Stimulated activated naive CD4-positive, alpha-beta T cell (primary cell): ENCODE measurements around the gene LRIT3.

Experiments
- DNase-seq, 6 experiments: peaks; one replicate each; lab custom pipeline; 2025; lab: John Stamatoyannopoulos, UW

Gene LRIT3

GRCh38 chr4:109847896-109848442, at the start of gene LRIT3:
LRIT3 (plus strand) TSS chr4:109848107; CDS start chr4:109848202, 95 bp downstream.
- DNase-seq, result no peak

GRCh38 chr4:109798866-109799265, 49.0 kb upstream of the LRIT3 start:
- DNase-seq, result no peak

GRCh38 chr4:109801099-109801789, 46.7 kb upstream of the LRIT3 start:
- DNase-seq, result no peak

GRCh38 chr4:109801895-109802319, 46.0 kb upstream of the LRIT3 start, which contains the start of gene CFI:
CFI (minus strand) TSS chr4:109801999; CDS start chr4:109801971, 28 bp downstream.
- no peak for DNase-seq

DNA sequence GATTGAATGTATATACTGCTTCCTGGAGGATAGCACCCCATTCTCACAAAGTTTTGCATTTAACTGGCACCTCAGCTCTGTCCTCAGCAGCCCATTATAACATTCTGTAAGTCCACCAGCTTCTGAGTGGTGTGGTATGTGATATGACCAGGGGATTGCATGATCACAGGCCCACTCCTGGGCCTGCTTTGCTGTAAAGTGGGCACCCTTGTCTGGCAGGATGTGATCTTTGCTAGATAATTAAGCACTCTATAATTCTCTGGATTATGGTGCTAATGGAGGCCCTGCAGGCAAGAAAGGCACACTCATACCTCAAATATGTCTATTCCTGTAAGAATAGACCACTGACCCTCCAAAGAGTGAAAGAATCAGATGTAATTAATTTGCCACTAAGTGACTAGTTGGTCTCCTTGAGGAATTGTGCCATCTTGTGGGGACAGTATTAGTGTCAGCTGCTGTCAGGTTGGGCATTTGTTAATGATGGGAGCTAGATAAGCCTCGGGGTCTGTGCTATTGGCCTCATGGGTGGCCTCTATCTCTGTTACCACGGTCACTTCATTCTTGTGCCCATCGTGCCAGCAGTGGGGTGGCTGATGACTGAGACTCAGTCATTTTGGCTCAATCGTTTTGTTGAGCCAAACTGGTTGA, 43.9 kb upstream of the LRIT3 start:
- peak in 2 of 6 experiments; percentile 1 for DNase-seq

DNA sequence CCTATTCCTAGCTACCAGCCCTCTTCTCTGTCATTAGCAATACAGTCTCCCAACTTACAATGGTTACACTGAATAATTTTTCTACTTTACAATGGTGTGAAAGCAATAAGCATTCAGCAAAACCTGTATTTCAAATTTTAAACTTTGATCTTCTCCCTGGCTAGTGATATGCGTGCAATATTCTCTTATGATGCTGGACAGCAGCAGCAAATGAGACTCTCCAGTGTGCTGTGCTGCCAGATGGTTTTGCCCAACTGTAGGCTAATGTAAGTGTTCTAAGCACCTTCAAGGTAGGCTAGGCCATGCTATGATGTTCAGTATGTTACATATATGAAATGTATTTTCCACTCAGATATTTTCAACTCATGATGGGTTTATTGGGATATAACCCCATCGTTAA, 38.3 kb upstream of the LRIT3 start:
- no peak for DNase-seq

DNA sequence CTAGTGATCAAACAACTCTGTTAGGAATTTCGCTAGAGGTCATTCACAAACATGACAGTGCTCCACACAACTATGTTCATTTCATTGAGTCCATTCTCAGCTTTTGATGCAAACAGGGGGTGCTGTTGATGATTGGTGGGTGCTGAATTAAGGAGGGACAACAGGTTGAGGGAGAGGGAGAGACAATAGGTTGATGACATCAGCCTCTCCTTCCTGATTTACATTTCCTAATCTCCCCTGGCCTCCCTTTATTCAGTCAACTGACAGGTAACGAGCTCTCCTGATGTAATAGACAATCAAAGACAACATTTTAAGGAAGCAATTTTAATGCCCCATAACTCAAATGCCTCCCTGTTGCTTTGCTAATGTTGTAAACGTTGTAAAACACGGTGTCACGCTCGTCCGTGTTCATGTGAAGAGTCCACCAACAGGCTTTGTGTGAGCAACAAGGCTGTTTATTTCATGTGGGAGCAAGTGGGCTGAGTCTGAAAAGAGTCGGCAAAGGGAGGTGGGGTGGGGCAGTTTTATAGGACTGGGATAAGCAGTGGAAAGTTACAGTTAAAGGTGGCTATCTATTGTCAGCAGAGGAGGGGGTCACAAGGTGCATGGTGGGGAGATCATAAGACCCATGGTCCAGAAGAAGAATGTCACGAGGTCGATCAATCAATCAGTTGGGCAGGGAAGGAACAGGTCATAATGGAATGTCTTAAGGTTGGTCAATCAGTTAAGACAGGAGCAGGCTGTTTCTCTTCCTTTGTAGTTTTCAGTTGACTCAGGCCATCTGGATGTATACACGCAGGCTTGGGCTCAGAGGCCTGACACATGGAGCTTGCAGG, 37.1 kb upstream of the LRIT3 start:
- DNase-seq, result no peak

DNA sequence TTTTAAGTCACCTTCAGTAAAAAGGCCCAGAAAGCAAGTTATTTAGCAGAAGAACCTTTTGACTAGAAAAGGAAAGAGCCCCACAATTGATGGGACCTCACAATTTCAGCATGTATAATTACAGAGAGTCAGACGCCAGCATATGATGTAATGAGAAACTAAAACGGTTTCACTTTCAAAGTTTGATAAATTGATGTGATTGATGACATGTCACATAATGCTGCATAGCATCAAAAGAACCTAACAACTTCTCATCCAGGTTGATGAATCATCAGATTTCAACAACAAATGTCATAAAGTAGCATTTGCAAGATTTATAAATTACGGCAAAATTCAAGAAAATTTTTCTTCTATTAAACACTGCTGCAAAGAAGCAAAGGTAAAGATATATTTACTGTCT, 36.2 kb upstream of the LRIT3 start:
- DNase-seq, result no peak

- DNase-seq, result peak; percentile 75 to 86 (median 82)
Measured at GRCh38 chr4:109815151-109816081, 32.5 kb upstream of the LRIT3 start, which contains the start of gene GAR1. GAR1 (plus strand) TSS chr4:109815762; CDS start chr4:109816165, 403 bp downstream.

GRCh38 chr4:109816082-109816442, 31.8 kb upstream of the LRIT3 start:
- peak; percentile 10 to 59 (median 30) for DNase-seq

GRCh38 chr4:109816894-109817293, 31.0 kb upstream of the LRIT3 start:
- no peak for DNase-seq

GRCh38 chr4:109818268-109818667, 29.6 kb upstream of the LRIT3 start:
- DNase-seq, result no peak

DNA sequence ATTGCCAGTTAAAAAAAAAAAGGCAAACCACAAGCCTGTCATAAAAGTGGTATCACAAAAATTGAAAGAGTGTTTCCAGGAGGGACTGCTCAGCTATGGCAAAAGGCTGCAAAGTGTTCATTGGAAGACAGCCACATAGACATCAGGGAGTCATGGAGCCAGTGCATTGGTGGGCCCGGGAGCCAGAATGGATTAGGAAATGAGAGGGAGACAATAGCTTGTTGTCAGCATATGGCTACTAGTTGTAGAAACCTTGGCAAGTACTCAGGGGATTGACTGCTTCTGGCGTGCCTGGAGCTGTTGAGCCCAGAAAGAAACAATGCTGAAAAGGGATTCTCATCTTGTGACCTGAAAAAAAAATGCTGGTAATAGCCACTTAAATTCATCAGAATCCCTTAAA, 27.3 kb upstream of the LRIT3 start:
- no peak for DNase-seq

DNA sequence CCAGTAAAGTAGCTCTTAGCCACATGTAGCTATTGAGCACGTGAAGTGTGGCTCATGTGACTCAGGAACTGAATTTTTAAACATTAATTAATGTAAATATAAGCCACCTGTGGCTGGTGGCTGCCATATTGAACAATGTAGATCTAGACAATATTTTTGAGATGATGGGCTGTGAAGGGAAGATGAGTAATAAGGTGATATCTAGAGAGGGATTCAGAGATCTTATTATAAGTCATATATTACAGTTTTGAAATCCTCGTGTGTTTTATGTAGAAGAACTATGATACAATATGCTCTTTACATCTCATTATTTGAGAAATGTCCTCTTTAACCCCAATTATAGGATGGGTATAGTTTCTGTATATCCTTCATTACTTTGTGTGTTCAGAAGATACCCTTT, 26.7 kb upstream of the LRIT3 start:
- no peak for DNase-seq

DNA sequence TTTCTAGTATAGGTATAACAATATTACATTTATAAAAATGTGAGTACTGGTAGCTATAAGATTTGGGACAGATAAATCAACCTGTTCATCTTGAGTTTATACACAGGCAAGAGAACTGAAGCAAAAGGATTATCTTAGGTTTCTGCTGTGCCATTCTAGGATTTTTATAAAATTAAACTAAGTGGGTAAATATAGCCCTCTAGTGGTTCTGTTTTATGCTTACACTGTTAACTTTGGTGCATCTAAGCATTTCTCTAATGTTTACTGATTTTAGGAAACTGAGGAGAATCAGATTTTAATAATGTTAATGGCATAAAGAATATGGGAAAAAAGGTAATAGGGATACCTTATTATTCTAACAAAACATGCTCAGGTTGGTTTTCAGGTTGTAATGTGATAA, 21.2 kb upstream of the LRIT3 start:
- DNase-seq, result peak in 2 of 6 experiments; percentile 17 to 33

DNA sequence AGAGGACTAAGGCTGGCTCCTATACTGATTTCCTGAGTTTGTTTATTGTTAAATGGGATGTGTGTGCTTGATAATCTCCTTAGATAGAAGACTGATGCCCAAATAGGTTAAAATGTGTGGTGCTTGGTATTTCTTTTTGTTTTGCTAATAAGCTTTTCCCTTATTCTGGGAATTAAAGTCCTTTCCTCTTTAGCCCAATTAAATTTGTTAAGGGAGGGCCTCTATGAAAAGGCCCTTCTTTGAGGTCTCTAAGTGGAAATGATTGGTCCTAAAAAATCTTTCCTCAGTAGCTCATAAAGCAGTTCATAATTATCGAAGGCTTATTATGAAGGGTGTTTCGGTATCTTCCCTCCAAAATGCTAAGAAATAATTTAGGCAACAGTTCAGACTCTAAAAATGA, 20.2 kb upstream of the LRIT3 start, which contains the start of gene RRH:
Gene RRH, plus strand, starts transcription at position 301 of the 400 bp plus-strand sequence. Its CDS starts 56 bp downstream, at position 357.
- no peak for DNase-seq

- no peak for DNase-seq
Measured at GRCh38 chr4:109833756-109834155, 14.2 kb upstream of the LRIT3 start.

DNA sequence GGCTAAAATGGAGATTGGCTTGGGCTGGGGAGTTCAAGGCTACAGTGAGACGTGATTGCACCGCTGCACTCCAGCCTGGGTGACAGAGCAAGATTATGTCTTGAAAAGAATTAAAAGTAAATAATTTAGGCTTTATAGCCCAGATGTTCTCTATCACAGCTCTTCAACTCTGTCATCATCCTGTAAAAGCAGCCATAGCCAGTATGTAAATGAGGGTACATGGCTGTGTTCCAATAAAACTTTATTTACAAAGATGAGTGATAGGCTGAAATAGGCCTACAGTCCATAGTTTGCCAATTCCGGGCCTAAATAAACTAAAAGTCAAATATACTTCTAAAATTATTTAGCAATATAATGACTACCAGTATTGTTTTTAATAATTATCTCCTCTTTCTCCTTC, 10.9 kb upstream of the LRIT3 start:
- DNase-seq, result no peak

- no peak for DNase-seq
Measured at GRCh38 chr4:109846395-109847098, 1.4 kb upstream of the LRIT3 start.

DNA sequence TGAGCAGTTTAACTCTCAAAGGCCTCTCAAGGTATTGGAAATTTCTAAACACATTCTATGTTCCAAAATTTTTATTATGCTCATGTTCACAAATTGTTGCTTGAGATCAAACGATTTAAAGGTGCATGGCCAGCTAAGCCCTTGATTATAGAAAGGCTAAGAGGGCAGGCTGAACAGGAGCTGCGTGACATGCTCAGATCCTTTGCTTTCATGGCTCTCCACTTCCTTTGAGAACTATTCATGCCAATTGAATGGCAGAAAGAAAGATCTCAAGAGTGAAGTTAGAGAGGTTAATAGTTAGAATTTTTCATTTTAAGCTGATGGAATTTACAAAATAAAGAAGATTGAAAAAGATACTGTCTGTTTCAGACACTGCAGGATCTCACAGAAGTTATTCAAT, 594 bp downstream of the LRIT3 start:
- DNase-seq, result no peak
